Hepatocyte (in vitro differentiated cells): ENCODE results near the gene ACSS2.

Source experiments
- EZH2 ChIP-seq: fragments of 200-600 bp; sonication (generic); IDR thresholded peaks from 2 replicates; pipeline ENCODE4 v1.6.1; 2016; ENCODE audit warnings: antibody characterized with exemption, mild to moderate bottlenecking, borderline replicate concordance
- EZH2phosphoT487 ChIP-seq: fragments of 200-600 bp; sonication (generic); IDR thresholded peaks from one replicate; pipeline ENCODE4 v1.6.1; 2018; ENCODE audit warnings: antibody characterized with exemption, mild to moderate bottlenecking, low read depth, moderate library complexity; ENCODE audit not compliant: unreplicated experiment, severe bottlenecking
- TF ChIP-seq, protein P1 (sequence below): fragments of 200-600 bp; sonication (generic); IDR thresholded peaks from 2 replicates; pipeline ENCODE4 v1.5.1; 2016; ENCODE audit warnings: antibody characterized with exemption, mild to moderate bottlenecking; ENCODE audit not compliant: poor library complexity

DNA sequence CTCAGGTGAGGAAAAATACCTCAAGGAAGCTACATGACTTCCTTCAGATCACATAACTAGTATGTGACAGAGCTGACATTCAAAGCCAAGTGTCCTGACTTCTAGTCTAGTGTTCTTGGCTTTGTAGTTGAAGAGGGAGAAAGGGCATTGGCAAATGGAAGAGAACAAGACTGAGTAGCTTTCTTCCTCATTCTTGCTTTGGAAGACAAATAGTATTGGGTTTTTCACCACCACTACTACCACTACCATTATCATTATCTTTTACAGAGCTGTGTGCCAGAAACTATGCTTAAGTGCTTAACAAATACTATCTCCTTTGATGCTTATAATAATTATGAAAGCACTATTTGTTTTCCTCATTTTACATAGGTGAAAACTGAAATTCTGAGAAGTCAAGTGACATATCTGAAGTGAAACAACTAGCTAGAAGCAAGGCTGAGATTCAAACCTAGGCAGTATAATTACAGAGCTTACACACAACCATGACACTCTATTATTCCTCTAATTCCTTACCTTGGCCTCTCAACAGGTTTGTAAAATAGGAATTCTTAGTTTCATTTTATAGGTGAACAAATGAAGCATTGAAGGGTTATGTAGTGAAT, 6.8 kb downstream of the ACSS2 start:
- TF ChIP-seq, protein P1, sequence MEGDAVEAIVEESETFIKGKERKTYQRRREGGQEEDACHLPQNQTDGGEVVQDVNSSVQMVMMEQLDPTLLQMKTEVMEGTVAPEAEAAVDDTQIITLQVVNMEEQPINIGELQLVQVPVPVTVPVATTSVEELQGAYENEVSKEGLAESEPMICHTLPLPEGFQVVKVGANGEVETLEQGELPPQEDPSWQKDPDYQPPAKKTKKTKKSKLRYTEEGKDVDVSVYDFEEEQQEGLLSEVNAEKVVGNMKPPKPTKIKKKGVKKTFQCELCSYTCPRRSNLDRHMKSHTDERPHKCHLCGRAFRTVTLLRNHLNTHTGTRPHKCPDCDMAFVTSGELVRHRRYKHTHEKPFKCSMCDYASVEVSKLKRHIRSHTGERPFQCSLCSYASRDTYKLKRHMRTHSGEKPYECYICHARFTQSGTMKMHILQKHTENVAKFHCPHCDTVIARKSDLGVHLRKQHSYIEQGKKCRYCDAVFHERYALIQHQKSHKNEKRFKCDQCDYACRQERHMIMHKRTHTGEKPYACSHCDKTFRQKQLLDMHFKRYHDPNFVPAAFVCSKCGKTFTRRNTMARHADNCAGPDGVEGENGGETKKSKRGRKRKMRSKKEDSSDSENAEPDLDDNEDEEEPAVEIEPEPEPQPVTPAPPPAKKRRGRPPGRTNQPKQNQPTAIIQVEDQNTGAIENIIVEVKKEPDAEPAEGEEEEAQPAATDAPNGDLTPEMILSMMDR = no peak
- TF ChIP-seq EZH2 (no peak), EZH2phosphoT487 (no peak)
